Cardiac septum (tissue), 1 donor: Measurements from ENCODE around the gene CTF1. TPM values are rescaled to one million over a fixed set of nuclear protein-coding genes. Genes with fewer than 3 reads are reported as not detected.

ENCODE experiments used
- DNase-seq: peaks from one replicate; pipeline ENCODE4 v3.0.0-alpha.2; 2020; ENCODE audit warnings: low spot score
- intact Hi-C: fragments of 100-400 bp; cut with DNase I; formaldehyde crosslinking; loops from one replicate; pipeline ENCODE4 v1.14.0; 2022
- total RNA-seq: library from RNA; stranded (reverse); fragmentation: NEBNext Ultra II Directional; extraction: Animal tissue kit (Norgen Biotek cat#: 25700); gene quantifications from one replicate; pipeline ENCODE4 v1.2.1, GENCODE V29; 2021
- donor health status: DM: no; HTN: no; CAD: no.

CTF1 gene
- total RNA-seq, 1 donor from 2014 or later: 17.7 TPM

DNA sequence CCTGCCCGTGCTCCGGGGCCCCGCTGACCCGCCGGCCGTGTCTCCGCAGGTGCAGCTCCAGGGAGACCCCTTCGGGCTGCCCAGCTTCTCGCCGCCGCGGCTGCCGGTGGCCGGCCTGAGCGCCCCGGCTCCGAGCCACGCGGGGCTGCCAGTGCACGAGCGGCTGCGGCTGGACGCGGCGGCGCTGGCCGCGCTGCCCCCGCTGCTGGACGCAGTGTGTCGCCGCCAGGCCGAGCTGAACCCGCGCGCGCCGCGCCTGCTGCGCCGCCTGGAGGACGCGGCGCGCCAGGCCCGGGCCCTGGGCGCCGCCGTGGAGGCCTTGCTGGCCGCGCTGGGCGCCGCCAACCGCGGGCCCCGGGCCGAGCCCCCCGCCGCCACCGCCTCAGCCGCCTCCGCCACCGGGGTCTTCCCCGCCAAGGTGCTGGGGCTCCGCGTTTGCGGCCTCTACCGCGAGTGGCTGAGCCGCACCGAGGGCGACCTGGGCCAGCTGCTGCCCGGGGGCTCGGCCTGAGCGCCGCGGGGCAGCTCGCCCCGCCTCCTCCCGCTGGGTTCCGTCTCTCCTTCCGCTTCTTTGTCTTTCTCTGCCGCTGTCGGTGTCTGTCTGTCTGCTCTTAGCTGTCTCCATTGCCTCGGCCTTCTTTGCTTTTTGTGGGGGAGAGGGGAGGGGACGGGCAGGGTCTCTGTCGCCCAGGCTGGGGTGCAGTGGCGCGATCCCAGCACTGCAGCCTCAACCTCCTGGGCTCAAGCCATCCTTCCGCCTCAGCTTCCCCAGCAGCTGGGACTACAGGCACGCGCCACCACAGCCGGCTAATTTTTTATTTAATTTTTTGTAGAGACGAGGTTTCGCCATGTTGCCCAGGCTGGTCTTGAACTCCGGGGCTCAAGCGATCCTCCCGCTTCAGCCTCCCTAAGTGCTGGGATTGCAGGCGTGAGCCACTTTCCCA lies 5.9 kb downstream of the CTF1 start:
- intact Hi-C loops: loop anchor here (1.0 to 5.0 kb wide), 2 partner anchors 58 to 140 kb away; partner anchors contain the start of genes CFAP119 and RNF40

DNA sequence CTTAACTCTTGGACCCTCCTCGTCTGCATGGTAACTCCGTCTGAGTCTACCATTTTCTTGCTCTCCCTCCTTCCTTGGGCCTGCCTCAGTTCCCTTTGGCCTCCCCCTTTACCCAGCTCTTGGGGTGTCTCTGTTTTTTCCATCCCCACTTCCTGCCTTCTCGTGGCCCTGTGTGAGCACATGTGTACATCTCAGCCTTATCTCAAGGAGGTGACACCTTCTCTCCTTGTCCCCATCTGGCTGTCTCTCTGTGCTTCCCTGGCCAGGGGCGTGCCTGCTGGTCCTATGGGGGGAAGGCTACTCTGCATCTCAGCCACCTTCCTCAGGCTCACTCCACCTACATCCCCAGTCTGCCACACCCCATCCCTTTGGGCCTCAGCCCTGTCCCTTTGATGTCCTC lies 6.6 kb downstream of the CTF1 start:
- intact Hi-C loops: loop anchor here (5.0 kb wide), 1 partner anchor 141 kb away; the partner anchor contains the start of genes CFAP119 and RNF40
- DNase-seq: no peak

More for the DNA sequence above, 5.9 kb downstream of the CTF1 start:
- peak; percentile 88 for DNase-seq

DNA sequence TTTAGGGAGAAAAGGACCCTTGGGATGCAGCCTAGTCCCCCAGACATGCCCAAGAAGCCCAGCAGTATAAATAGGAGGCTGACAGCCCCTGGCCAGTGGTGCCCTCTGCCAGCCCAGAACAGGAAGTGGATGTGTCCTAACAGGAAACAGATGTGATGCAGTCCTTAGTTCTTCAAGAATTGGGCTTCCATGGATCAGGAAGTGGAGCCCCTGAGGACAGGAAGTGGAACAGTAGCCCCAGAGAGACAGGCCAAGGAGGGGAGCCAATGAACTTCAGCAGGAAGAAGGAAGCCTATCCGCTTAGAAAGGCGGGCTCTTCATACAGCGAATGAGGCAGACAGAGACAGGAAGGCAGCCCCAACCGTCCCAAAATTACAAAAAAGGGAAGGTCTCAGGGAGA lies 7.2 kb downstream of the CTF1 start:
- no peak for DNase-seq
- intact Hi-C loops: loop anchor here (5.0 kb wide), 1 partner anchor 141 kb away; the partner anchor contains the start of genes CFAP119 and RNF40

DNA sequence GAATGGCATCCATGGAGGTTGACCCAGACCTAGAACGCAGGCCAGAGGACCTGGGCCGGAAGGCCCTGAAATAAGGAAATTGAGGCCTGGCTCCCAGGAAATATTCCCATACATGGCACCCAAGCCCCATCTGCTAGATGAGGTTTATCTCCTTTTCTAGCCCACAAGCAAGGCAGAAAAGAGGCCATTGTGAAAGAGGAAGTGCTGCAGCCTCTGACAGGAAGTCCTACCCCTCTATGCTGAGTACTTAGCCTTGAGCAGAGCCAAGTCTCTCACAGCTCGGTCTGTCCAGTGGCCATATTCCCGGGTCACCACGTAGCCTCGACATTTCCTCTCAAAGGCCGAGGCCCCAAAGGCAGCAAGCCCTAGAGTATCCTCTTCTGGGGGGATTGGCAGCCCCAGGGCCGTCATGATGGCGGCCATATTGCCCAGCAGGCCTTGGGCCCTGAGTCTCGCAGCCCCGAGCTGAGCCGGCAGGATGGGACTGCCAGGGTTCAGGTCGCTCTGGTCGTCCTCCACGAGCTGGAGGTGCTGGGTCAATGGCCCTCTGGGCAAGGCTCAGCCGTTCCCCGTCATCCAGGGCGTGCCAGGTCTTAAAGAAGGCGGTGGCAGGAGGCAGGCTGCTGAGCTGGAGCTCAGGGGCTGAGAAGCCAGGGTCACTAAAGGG lies 7.8 kb downstream of the CTF1 start:
- no peak for DNase-seq
- intact Hi-C loops: loop anchor here (5.0 kb wide), 1 partner anchor 142 kb away; the partner anchor contains the start of genes CFAP119 and RNF40

DNA sequence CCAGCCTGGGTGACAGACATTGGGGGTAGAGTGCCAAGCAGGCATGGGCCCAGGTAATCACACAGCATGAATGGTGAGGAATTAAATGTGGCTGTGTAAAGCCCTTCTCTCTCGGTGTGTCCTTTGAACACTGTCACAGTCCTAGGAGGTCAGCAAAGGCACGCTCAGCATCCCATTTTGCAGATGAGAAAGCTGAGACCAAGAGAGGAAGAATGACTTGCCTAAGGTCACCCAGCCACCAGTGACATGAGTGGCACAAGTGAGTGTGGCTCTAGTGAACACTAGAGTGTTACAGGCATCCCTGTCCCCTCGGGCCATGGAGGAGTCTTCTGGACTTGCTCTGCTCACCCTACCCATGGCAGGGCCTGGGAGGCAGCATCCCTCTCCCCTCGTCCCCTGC lies 10.7 kb downstream of the CTF1 start:
- DNase-seq: no peak
- intact Hi-C loops: no loop called here

DNA sequence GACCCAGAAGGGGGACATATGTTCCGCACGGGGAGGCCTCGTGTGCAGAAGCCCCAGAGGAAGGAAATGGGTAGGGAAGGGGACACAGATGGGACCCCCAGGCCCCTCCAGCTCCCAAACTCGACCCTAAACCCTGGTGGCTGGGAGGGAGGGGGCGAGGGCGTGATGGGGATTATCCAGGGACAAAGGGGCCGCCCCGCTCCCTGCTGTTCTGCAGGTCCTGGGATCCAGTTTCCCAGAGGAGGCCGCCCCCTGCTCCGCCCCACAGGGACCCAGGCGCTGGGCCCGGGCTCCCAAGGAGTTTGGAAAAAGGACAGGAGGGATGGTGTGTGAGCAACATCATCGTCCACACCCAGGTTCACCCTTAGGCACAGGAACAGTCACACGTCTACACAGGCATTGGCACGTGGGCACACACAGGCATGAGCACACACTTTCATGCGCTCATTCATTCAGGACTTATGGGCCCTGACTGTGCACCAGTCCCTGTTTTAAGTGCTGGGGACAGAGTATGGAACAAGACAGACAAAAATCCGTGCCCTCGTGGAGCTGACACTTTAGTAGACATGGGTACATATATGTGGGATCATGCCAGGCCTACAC lies 14.1 kb downstream of the CTF1 start:
- intact Hi-C loops: no loop called here
- DNase-seq: no peak

DNA sequence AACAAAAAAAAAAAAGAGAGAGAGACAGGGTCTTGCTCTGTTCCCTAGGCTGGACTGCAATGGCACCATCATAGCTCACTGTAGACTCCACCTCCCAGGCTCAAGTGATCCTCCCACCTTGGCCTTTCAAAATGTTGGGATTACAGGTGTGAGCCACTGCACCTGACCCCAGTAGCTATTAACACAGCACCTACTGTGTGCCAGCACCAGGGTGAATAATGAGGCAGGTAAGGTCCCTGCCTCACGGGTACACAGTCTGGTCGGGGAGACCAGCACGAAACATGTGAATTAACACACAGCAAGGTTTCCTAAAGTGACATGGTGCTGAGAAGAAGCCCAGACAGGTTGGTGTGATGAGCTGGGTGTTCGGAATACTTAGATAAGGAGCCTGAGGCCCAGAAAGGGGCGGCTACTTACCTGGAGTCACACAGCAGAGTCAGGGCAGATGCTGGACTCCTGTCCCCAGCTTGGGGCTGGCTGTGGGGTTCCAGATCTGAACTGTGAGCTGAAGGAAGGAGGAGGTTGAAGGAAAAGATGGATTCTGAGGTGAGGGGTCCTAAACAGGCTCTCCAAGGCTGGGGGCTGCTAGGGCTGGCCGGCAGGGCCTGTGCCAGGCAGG lies 16.5 kb downstream of the CTF1 start:
- DNase-seq: no peak
- intact Hi-C loops: no loop called here

DNA sequence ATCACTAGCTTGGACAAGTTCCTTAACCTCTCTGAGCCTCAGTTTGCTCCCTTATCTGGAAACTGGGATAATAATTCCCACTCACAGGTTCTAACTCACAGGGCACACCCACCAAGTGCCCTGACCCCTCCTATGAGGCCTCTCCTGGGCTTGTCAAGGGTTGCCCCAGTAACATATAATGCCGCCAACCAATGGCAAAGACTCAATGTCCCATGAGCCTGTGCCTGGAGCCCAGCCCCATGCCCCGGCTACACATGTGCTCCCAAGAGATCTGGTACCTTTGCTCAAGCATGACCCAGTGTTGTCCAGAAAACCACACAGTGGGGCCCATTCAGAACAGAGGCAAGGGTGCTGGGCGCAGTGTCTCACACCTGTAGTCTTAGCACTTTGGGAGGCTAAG lies 18.4 kb downstream of the CTF1 start:
- intact Hi-C loops: no loop called here
- DNase-seq: no peak

DNA sequence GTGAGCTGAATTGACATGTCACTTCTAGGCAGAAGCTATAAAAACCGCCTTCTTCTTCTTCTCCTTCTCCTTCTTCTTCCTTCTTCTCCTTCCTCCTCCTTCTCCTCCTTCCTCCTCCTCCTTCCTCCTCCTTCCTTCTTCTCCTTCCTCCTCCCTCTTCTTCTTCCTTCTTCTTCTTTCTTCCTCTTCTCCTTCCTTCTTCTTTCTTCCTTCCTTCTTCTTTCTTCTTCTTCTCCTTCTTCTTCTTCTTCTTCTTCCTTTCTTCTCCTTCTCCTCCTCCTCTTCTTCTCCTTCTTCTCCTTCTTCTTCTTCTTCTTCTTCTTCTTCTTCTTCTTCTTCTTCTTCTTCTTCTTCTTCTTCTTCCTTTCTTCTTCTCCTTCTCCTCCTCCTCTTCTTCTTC lies 22.2 kb downstream of the CTF1 start:
- intact Hi-C loops: no loop called here
- DNase-seq: no peak

DNA sequence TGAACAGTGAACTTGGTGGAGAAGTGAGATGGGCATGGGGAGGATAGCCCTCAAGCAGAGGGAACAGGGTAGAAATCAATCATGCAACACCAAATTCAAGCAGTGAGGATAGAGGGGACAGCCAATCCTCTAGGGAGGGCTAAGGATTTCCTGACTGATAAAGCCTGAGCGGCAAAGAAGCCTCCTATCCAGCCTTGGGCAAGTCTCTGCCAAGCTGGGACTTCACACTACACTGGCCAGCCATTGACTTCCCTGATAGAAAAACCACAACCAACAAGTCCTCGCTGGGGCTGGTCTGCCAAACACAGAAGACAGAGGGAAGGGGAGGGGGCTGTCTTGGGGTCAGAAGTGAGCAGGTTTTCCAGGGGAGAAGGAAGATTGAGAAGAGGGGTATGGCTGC lies 24.5 kb downstream of the CTF1 start:
- DNase-seq: no peak
- intact Hi-C loops: loop anchor here (1.0 to 5.0 kb wide), 3 partner anchors 76 to 264 kb away; partner anchors contain the start of genes FBRS and ZNF629

DNA sequence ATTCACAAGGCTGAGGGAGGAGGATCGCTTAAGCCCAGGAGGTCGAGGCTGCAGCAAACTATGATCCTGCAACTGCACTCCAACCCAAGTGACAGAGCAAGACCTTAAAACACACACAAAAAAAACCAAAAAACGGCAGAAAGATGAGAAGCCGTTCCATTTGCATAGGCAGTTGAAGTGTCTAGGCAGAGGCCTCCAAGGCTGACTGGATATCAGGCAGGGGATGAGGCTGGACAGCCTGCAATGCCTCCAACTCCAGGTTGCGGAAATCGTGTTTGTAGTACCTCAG lies 25.0 kb downstream of the CTF1 start:
- intact Hi-C loops: loop anchor here (1.0 to 5.0 kb wide), 3 partner anchors 76 to 264 kb away; partner anchors contain the start of genes FBRS and ZNF629
- no peak for DNase-seq

DNA sequence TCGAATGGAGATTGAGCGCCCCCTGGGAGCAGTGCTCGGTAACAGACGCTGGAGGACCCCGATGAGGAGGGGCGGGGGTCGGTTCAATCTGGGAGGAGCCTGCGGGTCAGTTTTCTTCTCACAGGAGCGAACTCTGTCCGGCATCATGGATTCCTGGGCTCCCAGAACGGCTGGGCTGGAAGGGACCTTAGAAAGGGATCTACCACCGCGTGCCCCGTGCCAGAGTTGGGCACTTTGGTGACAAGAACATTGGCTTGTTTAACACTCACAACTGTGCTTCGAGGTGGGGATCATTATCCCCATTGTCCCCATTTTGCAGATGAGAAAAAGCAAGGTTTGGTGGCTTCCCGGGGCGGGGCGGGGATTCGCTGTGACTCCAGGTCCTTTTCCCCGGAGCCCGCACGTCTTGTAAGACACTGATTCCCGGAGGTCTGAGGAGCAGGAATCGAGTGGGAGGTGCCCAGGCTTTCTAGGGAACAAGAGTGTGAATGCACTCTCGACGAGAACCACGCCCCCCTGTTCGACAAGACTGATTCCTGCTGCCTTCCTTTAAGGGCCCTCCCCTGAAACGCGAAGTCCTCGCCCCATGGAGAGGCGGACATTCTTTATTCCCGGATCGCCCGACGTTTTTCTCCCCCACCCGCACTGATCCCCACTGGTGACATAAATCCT lies 25.5 kb downstream of the CTF1 start:
- intact Hi-C loops: loop anchor here (1.0 to 5.0 kb wide), 4 partner anchors 25 to 265 kb away; partner anchors contain the start of genes CTF1, FBRS and ZNF629
- peak; percentile 94 for DNase-seq

DNA sequence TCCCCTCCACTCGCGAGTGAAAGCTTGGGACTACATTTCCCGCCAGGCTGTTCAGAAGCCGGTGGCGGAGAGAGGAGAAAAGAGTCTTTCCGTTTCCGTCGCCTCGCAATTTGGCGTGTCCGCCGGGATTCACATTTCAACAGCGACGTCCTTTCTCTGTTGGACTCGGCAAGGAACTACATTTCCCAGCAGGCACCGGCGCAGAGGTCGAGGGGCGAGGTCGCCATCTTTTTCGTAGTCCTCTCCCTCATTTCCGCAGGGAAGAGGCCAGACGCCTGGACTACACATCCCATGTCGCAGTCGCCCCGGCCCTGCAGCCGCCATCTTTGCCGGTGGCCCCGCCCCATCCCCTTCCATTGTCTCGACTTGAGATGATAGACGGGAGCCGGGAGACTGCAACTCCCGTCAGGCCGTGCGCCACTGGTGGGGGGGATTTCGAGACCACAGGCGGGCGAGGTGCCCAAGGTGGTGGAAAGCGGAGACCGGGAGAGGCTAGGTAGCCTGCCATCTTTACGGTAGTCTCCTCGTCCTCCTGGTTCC lies 26.1 kb downstream of the CTF1 start:
- peak; percentile 100 for DNase-seq
- intact Hi-C loops: loop anchor here (2.0 to 5.0 kb wide), 3 partner anchors 26 to 265 kb away; partner anchors contain the start of genes CTF1, FBRS and ZNF629

DNA sequence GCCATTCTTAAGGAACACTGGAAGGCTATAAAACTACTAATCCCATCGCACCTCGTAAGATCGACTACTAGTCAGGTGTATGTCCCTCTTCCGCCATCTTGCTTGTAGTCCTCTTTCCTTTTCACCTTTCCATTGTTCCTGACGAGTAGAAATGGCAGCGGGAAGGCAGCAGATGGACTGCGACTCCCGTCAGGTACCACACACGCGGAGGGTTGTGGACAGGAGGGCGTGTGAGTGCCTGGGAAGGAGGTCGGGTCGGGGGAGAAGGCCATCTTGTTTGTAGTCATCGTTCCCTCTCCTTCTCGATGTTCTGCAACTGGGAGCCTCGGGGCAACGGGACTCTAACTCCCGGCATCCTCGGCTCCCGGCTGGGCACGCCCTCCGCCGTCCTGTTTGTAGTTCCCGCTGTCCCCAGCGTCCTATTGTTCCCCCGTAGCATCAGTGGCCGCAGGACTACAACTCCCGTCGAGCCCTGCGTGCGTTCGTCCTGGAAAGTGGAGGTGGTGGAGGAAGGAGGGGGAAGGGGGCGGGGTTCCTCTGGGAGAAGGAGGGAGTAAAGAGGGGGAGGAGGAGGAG lies 26.6 kb downstream of the CTF1 start:
- intact Hi-C loops: loop anchor here (2.0 to 5.0 kb wide), 3 partner anchors 26 to 266 kb away; partner anchors contain the start of genes CTF1, FBRS and ZNF629
- DNase-seq: peak; percentile 100

DNA sequence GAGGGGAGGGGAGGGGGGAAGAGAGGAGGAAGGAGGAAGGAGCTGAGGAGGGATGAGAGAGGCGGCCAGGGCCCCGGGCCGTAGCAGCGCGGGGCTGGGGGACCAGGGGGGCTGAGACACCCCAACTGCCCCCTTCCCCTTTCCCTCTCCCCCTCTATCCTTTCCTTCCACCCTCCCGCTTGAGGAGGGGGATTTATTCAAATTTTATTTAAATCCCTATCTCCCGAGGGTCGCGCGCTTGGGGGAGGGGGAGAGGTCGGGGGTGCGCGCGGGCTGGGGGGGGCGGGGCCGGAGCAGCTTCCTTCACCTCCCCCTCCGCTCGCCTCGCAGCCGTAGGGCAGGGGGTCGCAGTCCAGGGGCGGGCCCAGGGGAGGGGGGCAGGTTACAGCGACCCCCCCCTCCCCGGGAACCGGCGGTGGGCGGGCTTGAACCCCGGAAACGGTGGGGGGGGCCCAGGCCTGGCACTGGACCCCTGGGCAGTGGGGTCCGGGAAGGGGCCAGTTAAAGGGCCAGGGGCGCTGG lies 27.2 kb downstream of the CTF1 start, which contains the start of gene FBXL19:
Gene FBXL19 (plus strand): TSS at position 19 of the 522 bp plus-strand sequence. CDS start 2,183 bp downstream, outside the sequence.
- no peak for DNase-seq
- intact Hi-C loops: loop anchor here (2.0 to 5.0 kb wide), 3 partner anchors 27 to 266 kb away; partner anchors contain the start of genes CTF1, FBRS and ZNF629

DNA sequence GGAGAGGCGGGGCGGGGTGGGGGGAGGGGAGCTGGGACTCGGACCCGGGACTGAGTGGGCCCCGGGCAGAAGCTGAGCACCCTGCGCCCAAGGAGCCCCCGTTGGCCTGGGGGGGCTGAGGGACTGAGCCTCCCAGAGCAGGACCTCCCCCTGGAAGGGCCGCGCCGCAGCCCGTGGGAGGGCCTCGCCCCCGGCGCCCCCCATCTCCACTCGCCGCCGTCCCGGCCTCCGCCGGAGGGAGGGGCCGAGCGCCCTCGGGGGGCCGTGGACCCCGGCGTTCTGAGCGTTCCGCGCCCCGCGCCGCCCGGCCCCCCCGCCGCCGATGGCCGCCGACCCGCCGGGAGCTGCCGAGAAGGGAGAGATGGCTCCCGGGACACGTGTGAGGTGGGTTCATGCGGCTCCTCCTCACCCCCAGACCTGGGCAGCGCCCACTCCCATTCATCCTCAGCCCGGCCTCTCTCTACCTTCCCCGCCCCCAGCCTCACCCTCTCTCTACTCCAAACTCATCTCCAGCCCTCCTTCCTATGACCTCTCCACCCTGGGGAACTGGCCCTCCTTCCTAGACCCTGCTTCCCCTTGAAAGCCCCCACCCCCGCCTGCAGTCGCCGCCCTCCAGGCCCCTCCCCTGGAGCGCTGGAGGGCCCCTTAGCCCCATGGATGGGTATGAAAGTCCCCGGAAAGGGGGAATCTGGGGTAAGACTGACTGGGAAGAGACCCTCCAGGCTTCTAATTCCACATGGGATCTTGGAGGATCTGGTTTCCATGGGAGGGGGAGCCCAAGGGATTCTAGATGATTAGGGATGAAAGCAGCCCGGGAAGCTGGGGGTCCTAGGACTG lies 27.9 kb downstream of the CTF1 start:
- no peak for DNase-seq
- intact Hi-C loops: loop anchor here (5.0 kb wide), 2 partner anchors 137 to 267 kb away; partner anchors contain the start of genes FBRS and ZNF629
